Activated CD4-positive, CD25-positive, alpha-beta regulatory T cell treated with anti-CD3 and anti-CD28 coated beads, Interleukin-2, amount 50 U/mL, for 24 hours (primary cell): ENCODE results near the gene NAA10.

Source experiments
- ATAC-seq, 2 donors: fragments of 150-1000 bp; cut with Tn5 transposase; one replicate each; pipeline ENCODE4 v1.10.0; 2021; ENCODE audit warnings: mild to moderate bottlenecking in 1 of 2, moderate library complexity in 1 of 2

Gene NAA10

GRCh38 chrX:153966841-153967535 is 32.2 kb upstream of the NAA10 start:
- ATAC-seq = no peak

- no peak for ATAC-seq
Measured at GRCh38 chrX:153966283-153966688, 31.4 kb upstream of the NAA10 start.

- ATAC-seq = no peak
Measured at GRCh38 chrX:153965406-153965805, 30.6 kb upstream of the NAA10 start.

GRCh38 chrX:153964105-153964504 is 29.3 kb upstream of the NAA10 start:
- no peak for ATAC-seq

- ATAC-seq = no peak
Measured at GRCh38 chrX:153963546-153963945, 28.7 kb upstream of the NAA10 start.

- no peak for ATAC-seq
Measured at GRCh38 chrX:153961292-153961691, 26.5 kb upstream of the NAA10 start.

- no peak for ATAC-seq
Measured at GRCh38 chrX:153960786-153961185, 25.9 kb upstream of the NAA10 start.

GRCh38 chrX:153960077-153960476 is 25.2 kb upstream of the NAA10 start:
- ATAC-seq = no peak

GRCh38 chrX:153959649-153960048 is 24.8 kb upstream of the NAA10 start:
- no peak for ATAC-seq

GRCh38 chrX:153958605-153959004 is 23.8 kb upstream of the NAA10 start:
- no peak for ATAC-seq

GRCh38 chrX:153957224-153957623 is 22.4 kb upstream of the NAA10 start:
- ATAC-seq = no peak

GRCh38 chrX:153956044-153956907 is 21.4 kb upstream of the NAA10 start:
- ATAC-seq = no peak

GRCh38 chrX:153955228-153955732 is 20.4 kb upstream of the NAA10 start:
- ATAC-seq = no peak

- ATAC-seq = no peak
Measured at GRCh38 chrX:153954558-153955227, 19.9 kb upstream of the NAA10 start.

GRCh38 chrX:153953892-153954557 is 19.2 kb upstream of the NAA10 start:
- ATAC-seq = no peak

- peak; percentile 69 to 71 for ATAC-seq
Measured at GRCh38 chrX:153953342-153953830, 18.5 kb upstream of the NAA10 start.

GRCh38 chrX:153952373-153953026 is 17.7 kb upstream of the NAA10 start:
- ATAC-seq = no peak

GRCh38 chrX:153951683-153952372 is 17.0 kb upstream of the NAA10 start:
- no peak for ATAC-seq

GRCh38 chrX:153950127-153950526 is 15.3 kb upstream of the NAA10 start:
- ATAC-seq = no peak

- no peak for ATAC-seq
Measured at GRCh38 chrX:153948847-153949805, 14.3 kb upstream of the NAA10 start.
